ENCODE measurements around the gene GPC5. TPM values are rescaled to one million over a fixed set of nuclear protein-coding genes. Genes with fewer than 3 reads are reported as not detected.

Gene GPC5
- total and polyA plus RNA-seq, 4 donors: 0.51 to 22.4 (median 2.0) TPM

DNA sequence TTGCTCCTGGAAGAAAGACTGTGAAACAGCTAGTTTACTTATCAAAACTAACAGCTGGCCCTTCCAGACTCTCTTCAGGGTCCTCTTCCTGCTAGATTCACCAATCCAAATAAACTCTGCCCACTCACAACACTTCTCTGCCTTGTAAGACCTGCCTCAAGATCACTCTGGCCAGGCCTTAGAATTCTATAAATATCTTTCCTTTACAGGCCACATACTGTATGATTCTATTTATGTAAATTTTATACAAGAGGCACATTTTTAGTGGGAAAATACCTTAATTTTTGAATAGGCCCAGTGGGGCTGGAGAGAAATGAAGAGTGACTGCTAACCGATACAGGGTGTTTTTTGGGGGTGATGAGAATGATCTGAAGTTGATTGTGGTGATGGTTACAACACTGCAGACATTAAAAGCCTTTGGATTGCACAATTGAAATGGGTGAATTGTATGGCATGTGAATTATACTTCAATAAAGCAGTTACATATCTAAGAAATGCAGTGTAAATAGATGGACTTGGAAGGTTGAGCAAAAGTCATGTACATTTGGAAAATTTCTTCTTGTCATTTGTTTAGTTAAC, 141.8 kb downstream of the GPC5 start:
- Histone ChIP-seq H3K4me1 (ENCODE audit: control insufficient read depth in 4 of 4, insufficient read depth in 4 of 4, low read length in 3 of 4) (no peaks in the 10 kb centered on the region), H3K9ac (ENCODE audit: low read depth in 1 of 2, low read length in 2 of 2) (no peak overlapping the region), H3K27me3 (ENCODE audit: control insufficient read depth in 4 of 4, insufficient read depth in 4 of 4, low read length in 3 of 4) (no peaks in the 10 kb centered on the region), H3K36me3 (ENCODE audit: control insufficient read depth in 4 of 4, insufficient read depth in 3 of 4, low read depth in 1 of 4, low read length in 3 of 4) (no peaks in the 10 kb centered on the region), H3K9me3 (ENCODE audit: control insufficient read depth in 4 of 4, low read length in 3 of 4) (no peaks in the 10 kb centered on the region), H3K27ac (ENCODE audit: low read depth in 1 of 2, low read length in 2 of 2) (no peak overlapping the region), H3K4me3 (ENCODE audit: low read depth in 1 of 3, low read length in 3 of 3) (no peak overlapping the region)
- 83% methylated on average over 1 of the region's 1 CpG for WGBS
- TF ChIP-seq HNF4G (IDR thresholded peaks at IDR 0.05) (no peak), FOXA1 (IDR thresholded peaks at IDR 0.05) (no peak), RAD21 (IDR thresholded peaks at IDR 0.05) (no peak), FOXA2 (IDR thresholded peaks at IDR 0.05) (no peak), JUND (IDR thresholded peaks at IDR 0.05) (no peak), HNF4A (conservative IDR thresholded peaks at IDR 0.05) (no peak), RXRA (IDR thresholded peaks at IDR 0.05) (no peak), SP1 (IDR thresholded peaks at IDR 0.05) (no peak), NR2F2 (IDR thresholded peaks at IDR 0.05) (no peak), GABPA (IDR thresholded peaks at IDR 0.05 in 1 of 2, conservative IDR thresholded peaks at IDR 0.05 in 1 of 2) (no peak), TAF1 (conservative IDR thresholded peaks at IDR 0.05) (no peak), YY1 (IDR thresholded peaks at IDR 0.05) (no peak), EGR1 (IDR thresholded peaks at IDR 0.05; ENCODE audit: low read depth in 2 of 2) (no peak)
- TF ChIP-seq, protein P1, sequence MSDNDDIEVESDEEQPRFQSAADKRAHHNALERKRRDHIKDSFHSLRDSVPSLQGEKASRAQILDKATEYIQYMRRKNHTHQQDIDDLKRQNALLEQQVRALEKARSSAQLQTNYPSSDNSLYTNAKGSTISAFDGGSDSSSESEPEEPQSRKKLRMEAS (IDR thresholded peaks at IDR 0.05): no peak
- TF ChIP-seq, protein P2, sequence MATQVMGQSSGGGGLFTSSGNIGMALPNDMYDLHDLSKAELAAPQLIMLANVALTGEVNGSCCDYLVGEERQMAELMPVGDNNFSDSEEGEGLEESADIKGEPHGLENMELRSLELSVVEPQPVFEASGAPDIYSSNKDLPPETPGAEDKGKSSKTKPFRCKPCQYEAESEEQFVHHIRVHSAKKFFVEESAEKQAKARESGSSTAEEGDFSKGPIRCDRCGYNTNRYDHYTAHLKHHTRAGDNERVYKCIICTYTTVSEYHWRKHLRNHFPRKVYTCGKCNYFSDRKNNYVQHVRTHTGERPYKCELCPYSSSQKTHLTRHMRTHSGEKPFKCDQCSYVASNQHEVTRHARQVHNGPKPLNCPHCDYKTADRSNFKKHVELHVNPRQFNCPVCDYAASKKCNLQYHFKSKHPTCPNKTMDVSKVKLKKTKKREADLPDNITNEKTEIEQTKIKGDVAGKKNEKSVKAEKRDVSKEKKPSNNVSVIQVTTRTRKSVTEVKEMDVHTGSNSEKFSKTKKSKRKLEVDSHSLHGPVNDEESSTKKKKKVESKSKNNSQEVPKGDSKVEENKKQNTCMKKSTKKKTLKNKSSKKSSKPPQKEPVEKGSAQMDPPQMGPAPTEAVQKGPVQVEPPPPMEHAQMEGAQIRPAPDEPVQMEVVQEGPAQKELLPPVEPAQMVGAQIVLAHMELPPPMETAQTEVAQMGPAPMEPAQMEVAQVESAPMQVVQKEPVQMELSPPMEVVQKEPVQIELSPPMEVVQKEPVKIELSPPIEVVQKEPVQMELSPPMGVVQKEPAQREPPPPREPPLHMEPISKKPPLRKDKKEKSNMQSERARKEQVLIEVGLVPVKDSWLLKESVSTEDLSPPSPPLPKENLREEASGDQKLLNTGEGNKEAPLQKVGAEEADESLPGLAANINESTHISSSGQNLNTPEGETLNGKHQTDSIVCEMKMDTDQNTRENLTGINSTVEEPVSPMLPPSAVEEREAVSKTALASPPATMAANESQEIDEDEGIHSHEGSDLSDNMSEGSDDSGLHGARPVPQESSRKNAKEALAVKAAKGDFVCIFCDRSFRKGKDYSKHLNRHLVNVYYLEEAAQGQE (IDR thresholded peaks at IDR 0.05): no peak
- TF ChIP-seq, protein P3, sequence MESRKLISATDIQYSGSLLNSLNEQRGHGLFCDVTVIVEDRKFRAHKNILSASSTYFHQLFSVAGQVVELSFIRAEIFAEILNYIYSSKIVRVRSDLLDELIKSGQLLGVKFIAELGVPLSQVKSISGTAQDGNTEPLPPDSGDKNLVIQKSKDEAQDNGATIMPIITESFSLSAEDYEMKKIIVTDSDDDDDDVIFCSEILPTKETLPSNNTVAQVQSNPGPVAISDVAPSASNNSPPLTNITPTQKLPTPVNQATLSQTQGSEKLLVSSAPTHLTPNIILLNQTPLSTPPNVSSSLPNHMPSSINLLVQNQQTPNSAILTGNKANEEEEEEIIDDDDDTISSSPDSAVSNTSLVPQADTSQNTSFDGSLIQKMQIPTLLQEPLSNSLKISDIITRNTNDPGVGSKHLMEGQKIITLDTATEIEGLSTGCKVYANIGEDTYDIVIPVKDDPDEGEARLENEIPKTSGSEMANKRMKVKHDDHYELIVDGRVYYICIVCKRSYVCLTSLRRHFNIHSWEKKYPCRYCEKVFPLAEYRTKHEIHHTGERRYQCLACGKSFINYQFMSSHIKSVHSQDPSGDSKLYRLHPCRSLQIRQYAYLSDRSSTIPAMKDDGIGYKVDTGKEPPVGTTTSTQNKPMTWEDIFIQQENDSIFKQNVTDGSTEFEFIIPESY (IDR thresholded peaks at IDR 0.05): no peak
- TF ChIP-seq, protein P4, sequence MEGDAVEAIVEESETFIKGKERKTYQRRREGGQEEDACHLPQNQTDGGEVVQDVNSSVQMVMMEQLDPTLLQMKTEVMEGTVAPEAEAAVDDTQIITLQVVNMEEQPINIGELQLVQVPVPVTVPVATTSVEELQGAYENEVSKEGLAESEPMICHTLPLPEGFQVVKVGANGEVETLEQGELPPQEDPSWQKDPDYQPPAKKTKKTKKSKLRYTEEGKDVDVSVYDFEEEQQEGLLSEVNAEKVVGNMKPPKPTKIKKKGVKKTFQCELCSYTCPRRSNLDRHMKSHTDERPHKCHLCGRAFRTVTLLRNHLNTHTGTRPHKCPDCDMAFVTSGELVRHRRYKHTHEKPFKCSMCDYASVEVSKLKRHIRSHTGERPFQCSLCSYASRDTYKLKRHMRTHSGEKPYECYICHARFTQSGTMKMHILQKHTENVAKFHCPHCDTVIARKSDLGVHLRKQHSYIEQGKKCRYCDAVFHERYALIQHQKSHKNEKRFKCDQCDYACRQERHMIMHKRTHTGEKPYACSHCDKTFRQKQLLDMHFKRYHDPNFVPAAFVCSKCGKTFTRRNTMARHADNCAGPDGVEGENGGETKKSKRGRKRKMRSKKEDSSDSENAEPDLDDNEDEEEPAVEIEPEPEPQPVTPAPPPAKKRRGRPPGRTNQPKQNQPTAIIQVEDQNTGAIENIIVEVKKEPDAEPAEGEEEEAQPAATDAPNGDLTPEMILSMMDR (IDR thresholded peaks at IDR 0.05; ENCODE audit: low read depth, low read length, missing input control): no peak
- TF ChIP-seq, protein P5, sequence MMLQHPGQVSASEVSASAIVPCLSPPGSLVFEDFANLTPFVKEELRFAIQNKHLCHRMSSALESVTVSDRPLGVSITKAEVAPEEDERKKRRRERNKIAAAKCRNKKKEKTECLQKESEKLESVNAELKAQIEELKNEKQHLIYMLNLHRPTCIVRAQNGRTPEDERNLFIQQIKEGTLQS (IDR thresholded peaks at IDR 0.05): no peak
- DNase-seq (ENCODE audit: low spot score): no peak
